ENCODE measurements around the gene MIEF1.
A peak's percentile ranks its signal among the peaks of the same experiment; 100 is the strongest.
"Not testable (repeated sequence)": the region's sequence is repeated elsewhere in the genome, so short reads cannot be mapped to it uniquely, and the experiment has no call there.

The MIEF1 gene

DNA sequence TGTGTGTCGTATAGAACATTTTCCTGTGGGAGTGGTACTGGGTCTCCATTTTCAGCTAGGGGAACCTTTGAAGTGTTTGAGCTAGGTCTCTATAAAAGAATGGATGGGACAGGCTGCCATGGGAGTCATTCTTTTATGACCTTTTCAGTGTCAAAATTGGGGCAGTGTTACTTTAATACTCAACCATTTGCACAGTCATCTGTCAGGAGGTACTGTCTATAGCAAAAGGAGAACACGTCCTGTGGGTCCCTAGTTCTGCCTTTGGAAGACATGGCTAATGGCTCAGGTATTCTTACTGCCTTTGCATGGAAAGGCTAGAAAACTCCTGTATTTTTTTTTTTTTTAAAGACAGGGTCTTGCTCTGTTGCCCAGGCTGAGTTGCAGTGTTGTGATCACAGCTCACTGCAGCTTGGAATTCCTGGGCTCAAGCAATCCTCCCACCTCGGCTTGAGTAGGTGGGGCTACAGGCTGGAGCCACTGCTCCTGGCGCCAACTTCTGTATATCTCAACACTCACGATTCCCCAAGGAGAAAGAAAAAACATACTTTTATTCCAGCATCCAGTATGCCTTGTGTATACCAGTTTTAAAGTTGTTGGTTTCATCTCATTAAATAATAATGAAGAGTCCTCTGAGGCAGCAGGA, 16.2 kb downstream of the MIEF1 start:
- TF ChIP-seq CTCF (IDR thresholded peaks at IDR 0.05; ENCODE audit: extremely low read depth, insufficient read depth, missing control alignments): no peak
- no peak for DNase-seq (ENCODE audit: low spot score)
- in situ Hi-C loops (cut with MboI; ENCODE audit: low pct_unique_long_range_greater_than_20kb, low sequenced_read_pairs, unreplicated experiment): no loop called here

DNA sequence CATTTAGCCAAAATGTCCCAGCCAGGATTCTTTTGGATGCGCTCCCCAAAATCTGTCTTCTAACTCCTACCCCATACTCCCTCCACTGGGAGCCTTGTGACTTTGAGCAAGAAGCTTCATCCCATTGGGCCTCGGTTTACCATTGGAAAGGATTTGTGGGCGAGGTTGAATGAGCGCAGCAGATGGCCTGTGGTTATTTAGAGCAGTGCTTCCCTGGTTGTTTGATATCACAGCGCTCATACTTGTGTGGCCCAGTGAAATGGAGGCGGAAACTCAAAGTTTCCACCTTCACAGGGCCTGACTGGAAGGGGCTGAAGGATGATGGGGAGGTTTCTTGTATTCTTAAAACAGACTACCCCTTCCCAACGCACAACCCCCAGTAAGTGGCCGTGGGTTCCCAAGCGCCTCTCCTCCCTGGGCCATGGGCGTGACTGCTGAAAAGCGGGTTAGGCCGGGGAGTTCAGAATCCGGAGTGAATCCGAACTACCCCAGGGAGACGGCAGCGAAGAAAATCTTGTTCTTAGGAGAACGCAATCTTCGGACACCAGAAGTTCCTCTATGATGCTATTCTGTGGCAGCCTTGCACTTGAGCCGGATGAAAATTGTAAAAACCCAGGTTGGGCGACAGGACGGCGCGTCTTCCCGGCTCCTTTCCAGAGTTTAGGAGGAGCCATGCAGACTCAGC, 17.0 kb downstream of the MIEF1 start:
- in situ Hi-C loops (cut with MboI; ENCODE audit: low pct_unique_long_range_greater_than_20kb, low sequenced_read_pairs, unreplicated experiment): no loop called here

DNA sequence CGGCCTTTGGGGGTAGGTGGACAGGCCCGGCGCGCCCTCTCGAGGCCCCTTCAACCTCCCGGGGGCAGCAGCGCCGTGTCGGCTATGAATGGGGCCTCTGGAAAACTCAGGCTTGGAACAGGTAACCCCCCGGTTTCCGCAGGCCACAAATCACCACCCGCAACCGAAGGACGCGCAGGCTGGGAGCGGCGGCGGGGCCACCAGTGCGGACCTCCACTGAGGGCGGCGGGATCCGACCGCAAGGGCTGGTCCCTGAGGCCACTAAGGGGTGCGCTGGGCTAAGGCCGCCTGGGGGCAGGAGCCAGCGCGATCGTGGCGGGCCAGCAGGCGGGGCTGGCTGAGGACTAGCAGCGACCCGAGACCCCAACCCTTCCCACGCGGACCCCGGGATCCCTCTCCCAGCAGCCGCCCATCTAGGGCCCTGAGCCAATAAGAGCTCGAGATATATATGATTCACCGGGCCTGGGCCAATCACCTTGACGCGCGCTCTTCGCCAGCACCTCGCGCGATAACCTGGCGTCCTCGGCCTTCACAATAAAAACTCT, 17.7 kb downstream of the MIEF1 start:
- peak; percentile 99 for DNase-seq (ENCODE audit: low spot score)
- in situ Hi-C loops (cut with MboI; ENCODE audit: low pct_unique_long_range_greater_than_20kb, low sequenced_read_pairs, unreplicated experiment): no loop called here
- TF ChIP-seq CTCF (IDR thresholded peaks at IDR 0.05; ENCODE audit: extremely low read depth, insufficient read depth, missing control alignments): peak; percentile 59

More for the DNA sequence above, 17.0 kb downstream of the MIEF1 start:
- no peak for TF ChIP-seq CTCF (IDR thresholded peaks at IDR 0.05; ENCODE audit: extremely low read depth, insufficient read depth, missing control alignments)
- DNase-seq (ENCODE audit: low spot score): peak; percentile 58

DNA sequence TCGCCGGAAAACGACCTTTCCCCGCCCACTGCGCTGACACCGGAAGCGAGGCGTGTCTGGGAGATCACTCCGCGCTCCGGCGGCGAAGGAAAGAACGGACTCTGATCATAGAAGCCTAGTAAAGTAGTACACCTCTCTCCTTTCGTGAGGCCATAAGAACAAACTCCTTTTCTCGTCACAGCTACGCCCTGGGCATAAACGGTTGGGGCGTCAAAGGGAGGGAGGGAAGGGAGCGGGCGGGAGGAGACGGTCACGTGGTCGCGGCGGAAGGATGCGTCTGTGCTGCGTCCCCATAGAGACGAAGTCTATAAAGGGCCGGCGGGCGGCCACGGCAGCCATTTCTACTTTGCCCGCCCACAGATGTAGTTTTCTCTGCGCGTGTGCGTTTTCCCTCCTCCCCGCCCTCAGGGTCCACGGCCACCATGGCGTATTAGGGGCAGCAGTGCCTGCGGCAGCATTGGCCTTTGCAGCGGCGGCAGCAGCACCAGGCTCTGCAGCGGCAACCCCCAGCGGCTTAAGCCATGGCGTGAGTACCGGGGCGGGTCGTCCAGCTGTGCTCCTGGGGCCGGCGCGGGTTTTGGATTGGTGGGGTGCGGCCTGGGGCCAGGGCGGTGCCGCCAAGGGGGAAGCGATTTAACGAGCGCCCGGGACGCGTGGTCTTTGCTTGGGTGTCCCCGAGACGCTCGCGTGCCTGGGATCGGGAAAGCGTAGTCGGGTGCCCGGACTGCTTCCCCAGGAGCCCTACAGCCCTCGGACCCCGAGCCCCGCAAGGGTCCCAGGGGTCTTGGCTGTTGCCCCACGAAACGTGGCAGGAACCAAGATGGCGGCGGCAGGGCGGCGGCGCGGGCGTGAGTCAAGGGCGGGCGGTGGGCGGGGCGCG, 18.4 kb downstream of the MIEF1 start, which contains the start of gene ATF4:
Gene ATF4 (plus strand): TSS at position 337 of the 880 bp plus-strand sequence. CDS start 884 bp downstream, outside the sequence.
- in situ Hi-C loops (cut with MboI; ENCODE audit: low pct_unique_long_range_greater_than_20kb, low sequenced_read_pairs, unreplicated experiment): no loop called here
- no peak for TF ChIP-seq CTCF (IDR thresholded peaks at IDR 0.05; ENCODE audit: extremely low read depth, insufficient read depth, missing control alignments)

DNA sequence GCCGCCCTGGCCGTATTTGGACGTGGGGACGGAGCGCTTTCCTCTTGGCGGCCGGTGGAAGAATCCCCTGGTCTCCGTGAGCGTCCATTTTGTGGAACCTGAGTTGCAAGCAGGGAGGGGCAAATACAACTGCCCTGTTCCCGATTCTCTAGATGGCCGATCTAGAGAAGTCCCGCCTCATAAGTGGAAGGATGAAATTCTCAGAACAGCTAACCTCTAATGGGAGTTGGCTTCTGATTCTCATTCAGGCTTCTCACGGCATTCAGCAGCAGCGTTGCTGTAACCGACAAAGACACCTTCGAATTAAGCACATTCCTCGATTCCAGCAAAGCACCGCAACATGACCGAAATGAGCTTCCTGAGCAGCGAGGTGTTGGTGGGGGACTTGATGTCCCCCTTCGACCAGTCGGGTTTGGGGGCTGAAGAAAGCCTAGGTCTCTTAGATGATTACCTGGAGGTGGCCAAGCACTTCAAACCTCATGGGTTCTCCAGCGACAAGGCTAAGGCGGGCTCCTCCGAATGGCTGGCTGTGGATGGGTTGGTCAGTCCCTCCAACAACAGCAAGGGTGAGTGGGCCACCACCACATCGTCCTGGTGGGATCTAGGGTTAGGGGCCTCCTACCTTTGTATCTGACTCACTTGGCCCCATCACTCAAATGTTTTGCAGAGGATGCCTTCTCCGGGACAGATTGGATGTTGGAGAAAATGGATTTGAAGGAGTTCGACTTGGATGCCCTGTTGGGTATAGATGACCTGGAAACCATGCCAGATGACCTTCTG, 19.2 kb downstream of the MIEF1 start:
- DNase-seq (ENCODE audit: low spot score); in situ Hi-C loops (cut with MboI; ENCODE audit: low pct_unique_long_range_greater_than_20kb, low sequenced_read_pairs, unreplicated experiment): not testable (repeated sequence)

More for the DNA sequence above, 18.4 kb downstream of the MIEF1 start, which contains the start of gene ATF4:
- peak; percentile 90 for DNase-seq (ENCODE audit: low spot score)

DNA sequence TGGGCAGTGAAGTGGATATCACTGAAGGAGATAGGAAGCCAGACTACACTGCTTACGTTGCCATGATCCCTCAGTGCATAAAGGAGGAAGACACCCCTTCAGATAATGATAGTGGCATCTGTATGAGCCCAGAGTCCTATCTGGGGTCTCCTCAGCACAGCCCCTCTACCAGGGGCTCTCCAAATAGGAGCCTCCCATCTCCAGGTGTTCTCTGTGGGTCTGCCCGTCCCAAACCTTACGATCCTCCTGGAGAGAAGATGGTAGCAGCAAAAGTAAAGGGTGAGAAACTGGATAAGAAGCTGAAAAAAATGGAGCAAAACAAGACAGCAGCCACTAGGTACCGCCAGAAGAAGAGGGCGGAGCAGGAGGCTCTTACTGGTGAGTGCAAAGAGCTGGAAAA, 20.0 kb downstream of the MIEF1 start:
- in situ Hi-C loops (cut with MboI; ENCODE audit: low pct_unique_long_range_greater_than_20kb, low sequenced_read_pairs, unreplicated experiment); DNase-seq (ENCODE audit: low spot score): not testable (repeated sequence)
